TTC549 (cell line): ENCODE measurements around the gene CENPL.
"Not testable (repeated sequence)": the region's sequence is repeated elsewhere in the genome, so short reads cannot be mapped to it uniquely, and the experiment has no call there.

Experiments used
- FAIRE-seq: peaks from 2 replicates; lab custom pipeline; 2012; peaks lifted over from hg19 to GRCh38; lab: Jason Lieb, UNC

The CENPL gene

GRCh38 chr1:173857363-173857917 is 32.8 kb upstream of the CENPL start:
- peak; percentile 88 for FAIRE-seq

GRCh38 chr1:173856903-173857302 is 32.2 kb upstream of the CENPL start:
- no peak for FAIRE-seq

GRCh38 chr1:173856014-173856413 is 31.3 kb upstream of the CENPL start:
- FAIRE-seq: no peak

GRCh38 chr1:173853074-173853473 is 28.4 kb upstream of the CENPL start:
- FAIRE-seq: no peak

GRCh38 chr1:173852105-173852504 is 27.4 kb upstream of the CENPL start:
- no peak for FAIRE-seq

GRCh38 chr1:173832748-173833147 is 8.1 kb upstream of the CENPL start:
- FAIRE-seq: no peak

- no peak for FAIRE-seq
Measured at GRCh38 chr1:173827611-173828010, 2.9 kb upstream of the CENPL start.

GRCh38 chr1:173823781-173824314 is 835 bp downstream of the CENPL start:
- no peak for FAIRE-seq

GRCh38 chr1:173821680-173822079 is 3.0 kb downstream of the CENPL start:
- FAIRE-seq: no peak

- FAIRE-seq: no peak
Measured at GRCh38 chr1:173818459-173818858, 6.2 kb downstream of the CENPL start.

- not testable (repeated sequence) for FAIRE-seq
Measured at GRCh38 chr1:173813654-173814053, 11.0 kb downstream of the CENPL start.

GRCh38 chr1:173802961-173803360 is 21.7 kb downstream of the CENPL start:
- FAIRE-seq: no peak

- FAIRE-seq: not testable (repeated sequence)
Measured at GRCh38 chr1:173799995-173800394, 24.7 kb downstream of the CENPL start.

- FAIRE-seq: no peak
Measured at GRCh38 chr1:173798078-173798477, 26.6 kb downstream of the CENPL start.

GRCh38 chr1:173789841-173790240 is 34.8 kb downstream of the CENPL start:
- no peak for FAIRE-seq

- FAIRE-seq: peak; percentile 51
Measured at GRCh38 chr1:173784997-173785396, 39.7 kb downstream of the CENPL start.

GRCh38 chr1:173779936-173780335 is 44.7 kb downstream of the CENPL start:
- FAIRE-seq: no peak

- FAIRE-seq: no peak
Measured at GRCh38 chr1:173775578-173776226, 49.0 kb downstream of the CENPL start.

- no peak for FAIRE-seq
Measured at GRCh38 chr1:173771560-173771959, 53.1 kb downstream of the CENPL start.

GRCh38 chr1:173770330-173770729 is 54.4 kb downstream of the CENPL start:
- FAIRE-seq: not testable (repeated sequence)

- no peak for FAIRE-seq
Measured at GRCh38 chr1:173768827-173769226, 55.9 kb downstream of the CENPL start.

GRCh38 chr1:173768206-173768605 is 56.5 kb downstream of the CENPL start:
- FAIRE-seq: no peak

- FAIRE-seq: not testable (repeated sequence)
Measured at GRCh38 chr1:173764331-173764730, 60.4 kb downstream of the CENPL start.

GRCh38 chr1:173758980-173759379 is 65.7 kb downstream of the CENPL start:
- FAIRE-seq: no peak
